GM19023 (cell line): ENCODE measurements around the gene CCDC9B.
A peak's percentile ranks its signal among the peaks of the same experiment; 100 is the strongest.

Experiments used
- ATAC-seq: cut with Tn5 transposase; IDR thresholded peaks from one replicate; pipeline ENCODE4 v1.9.1; 2021; ENCODE audit warnings: mild to moderate bottlenecking, moderate library complexity; ENCODE audit not compliant: unreplicated experiment

The CCDC9B gene

GRCh38 chr15:40345867-40346578 is 5.3 kb upstream of the CCDC9B start:
- ATAC-seq: no peak

- no peak for ATAC-seq
These were observed 4.6 kb upstream of the CCDC9B start for GRCh38 chr15:40345225-40345866.

- ATAC-seq: peak; percentile 72
These were observed 3.9 kb upstream of the CCDC9B start for GRCh38 chr15:40344631-40345120.

GRCh38 chr15:40344217-40344616 is 3.5 kb upstream of the CCDC9B start:
- no peak for ATAC-seq

GRCh38 chr15:40343512-40343911 is 2.8 kb upstream of the CCDC9B start:
- ATAC-seq: no peak

GRCh38 chr15:40342416-40343320 is 1.9 kb upstream of the CCDC9B start:
- ATAC-seq: no peak

- no peak for ATAC-seq
These were observed 550 bp downstream of the CCDC9B start for GRCh38 chr15:40340038-40340739.

- ATAC-seq: no peak
These were observed 1.2 kb downstream of the CCDC9B start for GRCh38 chr15:40339621-40339945.

- no peak for ATAC-seq
These were observed 1.7 kb downstream of the CCDC9B start for GRCh38 chr15:40338921-40339620.

- peak; percentile 49 for ATAC-seq
These were observed 2.6 kb downstream of the CCDC9B start for GRCh38 chr15:40338041-40338657.

- ATAC-seq: no peak
These were observed 3.1 kb downstream of the CCDC9B start for GRCh38 chr15:40337597-40337996.

- ATAC-seq: no peak
These were observed 4.0 kb downstream of the CCDC9B start for GRCh38 chr15:40336744-40337122.

GRCh38 chr15:40335938-40336743 is 4.6 kb downstream of the CCDC9B start:
- no peak for ATAC-seq

GRCh38 chr15:40334941-40335795 is 5.6 kb downstream of the CCDC9B start:
- no peak for ATAC-seq

GRCh38 chr15:40334541-40334940 is 6.2 kb downstream of the CCDC9B start:
- no peak for ATAC-seq

GRCh38 chr15:40333922-40334492 is 6.7 kb downstream of the CCDC9B start:
- ATAC-seq: no peak

GRCh38 chr15:40332113-40332781 is 8.5 kb downstream of the CCDC9B start:
- ATAC-seq: no peak
